Midbrain (tissue), 1 donor: ENCODE data around the gene TBX19.

Experiments used
- DNase-seq: peaks from one replicate; lab custom pipeline; 2025; lab: John Stamatoyannopoulos, UW

Gene TBX19

GRCh38 chr1:168280296-168280927, at the start of gene TBX19:
TSS of gene TBX19 (plus strand) at chr1:168280877. CDS start at chr1:168281091, 214 bp downstream.
- DNase-seq, result no peak

GRCh38 chr1:168234846-168235547, 45.7 kb upstream of the TBX19 start:
- no peak for DNase-seq

DNA sequence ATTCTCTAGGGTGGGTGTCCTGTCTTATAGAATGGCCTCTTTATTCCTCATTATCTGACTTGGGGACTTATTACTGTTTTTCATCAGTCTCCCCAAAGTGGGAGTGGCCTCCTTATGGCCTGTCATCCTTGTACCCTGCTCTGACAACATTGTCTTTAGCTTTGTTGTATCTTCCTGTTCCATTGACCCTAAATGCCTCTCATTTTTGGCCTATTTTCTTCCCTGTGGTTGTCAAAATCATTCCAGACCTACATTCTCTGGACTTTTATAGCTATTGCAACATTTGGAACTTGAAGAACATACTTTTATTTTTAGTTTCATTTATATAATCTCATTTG, 45.2 kb upstream of the TBX19 start:
- DNase-seq, result no peak

- DNase-seq, result no peak
These were observed 44.7 kb upstream of the TBX19 start for GRCh38 chr1:168235937-168236336.

- peak; percentile 66 for DNase-seq
These were observed 43.7 kb upstream of the TBX19 start for GRCh38 chr1:168236836-168237611.

- no peak for DNase-seq
These were observed 37.5 kb upstream of the TBX19 start for GRCh38 chr1:168243198-168243597.

GRCh38 chr1:168243636-168244212, 37.0 kb upstream of the TBX19 start:
- no peak for DNase-seq

DNA sequence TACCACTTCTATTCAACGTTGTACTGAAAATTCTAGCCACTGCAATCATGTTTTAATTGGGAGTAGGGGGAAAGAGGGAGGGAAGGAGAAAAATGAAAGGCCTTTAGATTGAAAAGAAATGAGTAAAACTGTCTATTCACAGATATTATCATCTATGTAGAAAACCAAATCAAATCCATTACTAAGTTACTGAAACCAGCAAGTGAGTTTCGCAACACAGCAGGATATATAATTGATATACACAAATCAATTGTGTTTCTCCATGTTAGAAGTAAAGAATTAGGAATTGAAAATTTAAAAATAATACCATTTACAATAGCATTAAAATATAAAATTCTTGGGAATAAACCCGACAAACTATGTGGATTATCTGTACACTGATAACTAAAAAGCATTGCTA, 35.6 kb upstream of the TBX19 start:
- DNase-seq, result no peak

GRCh38 chr1:168246506-168246905, 34.2 kb upstream of the TBX19 start:
- DNase-seq, result peak; percentile 66

- no peak for DNase-seq
These were observed 28.4 kb upstream of the TBX19 start for GRCh38 chr1:168252204-168252733.

DNA sequence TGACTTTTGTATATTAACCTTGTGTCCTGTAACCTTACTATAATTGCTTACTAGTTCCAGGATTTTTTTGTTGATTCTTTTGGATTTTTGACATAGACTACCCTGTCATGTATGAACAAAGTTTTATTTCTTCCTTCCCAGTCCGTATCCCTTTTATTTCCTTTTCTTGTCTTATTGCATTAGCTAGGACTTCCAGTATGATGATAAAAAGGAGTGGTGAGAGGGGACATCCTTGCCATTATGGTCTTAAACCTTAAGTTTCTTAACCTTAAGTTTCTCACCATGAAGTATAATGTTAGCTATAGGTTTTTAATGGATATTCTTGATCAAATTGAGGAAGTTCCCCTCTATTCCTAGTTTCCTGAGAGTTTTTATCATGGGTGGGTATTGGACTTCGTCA, 24.5 kb upstream of the TBX19 start:
- DNase-seq, result no peak

DNA sequence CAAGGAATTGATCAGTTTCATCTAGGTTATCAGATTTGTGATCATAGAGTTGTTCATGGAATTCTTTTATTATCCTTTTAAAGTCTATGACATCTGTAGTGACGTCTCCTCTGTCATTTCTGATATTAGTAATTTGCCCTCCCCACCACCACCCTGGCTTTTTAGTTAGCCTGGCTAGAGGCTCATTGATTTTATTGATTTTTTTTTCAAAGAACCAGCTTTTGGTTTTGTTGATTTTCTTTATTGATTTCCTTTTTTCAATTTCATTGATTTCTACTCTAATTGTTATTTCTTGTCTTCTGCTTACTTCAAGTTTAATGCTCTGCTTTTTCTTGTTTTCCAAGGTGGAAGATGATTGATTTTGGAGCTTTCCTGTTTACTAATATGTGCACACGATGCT, 23.3 kb upstream of the TBX19 start:
- no peak for DNase-seq

- no peak for DNase-seq
These were observed 21.1 kb upstream of the TBX19 start for GRCh38 chr1:168259567-168259966.

GRCh38 chr1:168260393-168260792, 20.3 kb upstream of the TBX19 start:
- DNase-seq, result no peak

DNA sequence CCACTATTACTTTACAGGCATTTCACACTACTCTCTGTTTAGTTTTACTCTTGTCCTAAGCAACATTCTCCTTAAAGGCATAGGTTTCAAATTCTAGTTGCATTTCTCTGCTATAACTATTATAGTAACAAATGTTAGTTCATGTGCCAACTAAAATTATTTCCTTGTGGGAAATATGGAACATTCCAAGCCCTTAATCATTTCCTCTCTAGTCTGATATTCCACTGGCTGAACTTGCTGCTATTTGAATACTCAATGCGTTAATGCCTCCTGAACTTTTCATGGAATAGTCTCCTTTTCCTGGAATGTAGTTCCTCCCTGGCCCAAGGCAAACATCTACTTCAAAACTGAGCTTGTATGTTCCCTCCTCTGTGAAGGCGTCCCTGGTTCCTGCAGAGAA, 19.3 kb upstream of the TBX19 start:
- DNase-seq, result no peak

DNA sequence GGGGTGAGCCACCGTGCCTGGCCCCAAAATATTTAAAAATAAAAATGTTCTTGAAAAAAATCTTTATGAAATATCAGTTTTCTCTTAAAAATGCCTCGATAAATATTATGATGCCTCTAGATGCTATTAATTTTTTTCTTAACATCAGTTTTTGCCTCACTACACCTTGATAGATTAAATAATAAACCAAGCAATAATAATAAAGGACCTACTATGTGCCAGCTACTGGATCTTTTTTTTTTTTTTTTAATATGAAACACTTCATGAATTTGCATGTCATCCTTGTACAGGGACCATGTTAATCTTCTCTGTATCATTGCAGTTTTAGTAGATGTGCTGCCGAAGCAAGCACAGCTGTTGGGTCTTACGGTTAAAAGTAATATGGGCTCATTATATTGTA, 17.5 kb upstream of the TBX19 start:
- no peak for DNase-seq

DNA sequence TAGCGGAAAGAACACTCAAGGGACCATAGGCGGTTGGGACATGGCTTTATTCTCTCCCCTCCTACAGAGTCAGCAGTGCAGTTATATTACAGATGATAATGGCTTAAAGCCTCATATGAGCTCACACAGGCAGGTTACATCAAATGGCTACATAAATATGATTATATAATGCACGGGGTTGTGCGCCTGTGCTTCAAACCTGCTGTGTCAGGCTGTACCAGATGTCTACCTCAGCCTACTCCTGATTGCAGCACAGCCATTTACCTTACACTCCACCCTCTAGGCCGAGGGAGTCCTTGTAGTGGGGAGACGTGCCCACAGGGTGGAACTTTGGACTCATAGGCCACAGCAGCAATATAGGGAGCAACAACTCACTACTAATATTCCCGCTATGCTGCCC, 16.4 kb upstream of the TBX19 start:
- no peak for DNase-seq

- DNase-seq, result no peak
These were observed 15.1 kb upstream of the TBX19 start for GRCh38 chr1:168265596-168265995.

DNA sequence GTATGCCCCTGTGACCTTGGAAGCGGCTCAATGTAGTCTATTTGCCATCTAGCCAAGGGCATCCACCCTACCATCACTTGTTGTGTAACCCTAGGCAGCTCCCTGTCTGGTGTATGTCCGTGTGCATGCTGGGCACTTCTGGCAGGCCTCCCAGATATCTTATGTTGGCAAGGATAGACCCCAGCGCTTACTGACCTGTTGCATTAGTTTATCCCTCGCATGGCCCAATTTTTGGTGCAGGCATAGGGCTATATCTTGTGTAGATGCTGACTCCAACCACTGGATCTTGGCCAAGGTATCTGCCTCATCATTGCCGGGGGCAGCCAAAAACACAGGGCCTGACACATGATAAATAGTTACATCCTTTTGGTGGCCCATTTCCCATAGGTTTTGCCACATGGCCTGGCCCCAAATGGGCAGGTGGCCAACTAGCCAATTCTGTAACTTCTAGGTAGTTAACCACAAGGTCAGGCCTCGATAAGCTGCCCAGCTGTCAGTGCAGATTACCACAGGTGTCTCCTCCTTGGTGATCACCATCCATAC, 14.0 kb upstream of the TBX19 start:
- no peak for DNase-seq

DNA sequence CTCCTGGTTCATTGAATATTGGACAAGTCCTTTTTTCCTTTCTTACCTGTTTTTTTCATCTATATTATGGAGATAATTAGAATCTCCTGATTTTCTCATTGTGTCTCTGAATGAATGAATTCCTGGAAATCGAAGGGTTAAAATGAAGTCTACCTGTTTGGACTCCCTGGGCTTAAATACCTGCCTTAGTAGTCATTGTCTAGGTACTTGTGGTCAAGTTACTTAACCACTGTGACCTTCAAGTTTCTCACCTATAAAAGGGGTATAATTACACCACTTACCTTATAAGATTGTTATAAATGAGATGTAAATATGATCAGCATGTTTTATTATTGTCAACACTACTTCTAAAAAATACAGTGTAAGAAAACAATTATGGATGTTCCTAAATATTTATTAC, 9.0 kb upstream of the TBX19 start:
- DNase-seq, result no peak

DNA sequence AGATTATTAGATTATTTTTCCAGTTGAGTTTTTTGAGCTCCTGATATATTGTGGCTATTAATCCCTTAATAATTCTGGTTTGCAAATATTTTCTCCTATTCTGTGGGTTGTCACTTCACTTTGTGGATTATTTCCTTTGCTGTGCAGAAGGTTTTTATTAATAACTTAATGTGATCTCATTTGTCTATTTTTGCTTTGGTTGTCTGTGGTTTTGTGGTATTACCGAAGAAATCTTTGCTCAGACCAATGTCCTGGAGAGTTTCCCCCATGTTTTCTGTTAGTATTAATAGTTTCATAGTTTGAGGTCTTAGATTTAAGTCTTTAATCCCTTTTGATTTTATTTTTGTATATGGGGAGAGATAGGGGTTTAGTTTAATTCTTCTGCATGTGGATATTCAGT, 7.1 kb upstream of the TBX19 start:
- no peak for DNase-seq

- DNase-seq, result no peak
These were observed 1.4 kb upstream of the TBX19 start for GRCh38 chr1:168279253-168279652.
